AG09319 (cell line): ENCODE data around the gene HHLA2.

Source experiments
- DNase-seq: peaks from one replicate; pipeline ENCODE4 v3.0.0-alpha.2; 2010; ENCODE audit warnings: low read depth; ENCODE audit errors: extremely low read depth
- CTCF ChIP-seq: IDR thresholded peaks from 2 replicates; pipeline ENCODE4 v1.5.1; 2011; ENCODE audit warnings: low read depth, mild to moderate bottlenecking, inconsistent platforms, low read length, moderate library complexity

The HHLA2 gene

GRCh38 chr3:108345492-108346205 is 49.3 kb downstream of the HHLA2 start:
- no peak for DNase-seq
- no peak for TF ChIP-seq CTCF

GRCh38 chr3:108346301-108347227 is 50.2 kb downstream of the HHLA2 start:
- no peak for DNase-seq
- TF ChIP-seq CTCF: no peak

- no peak for DNase-seq
- TF ChIP-seq CTCF: no peak
These were observed 55.8 kb downstream of the HHLA2 start for GRCh38 chr3:108352176-108352575.

- TF ChIP-seq CTCF: no peak
- DNase-seq: no peak
These were observed 58.2 kb downstream of the HHLA2 start for GRCh38 chr3:108354562-108354961.

GRCh38 chr3:108357042-108357441 is 60.7 kb downstream of the HHLA2 start:
- DNase-seq: no peak
- TF ChIP-seq CTCF: no peak

- no peak for DNase-seq
- TF ChIP-seq CTCF: no peak
These were observed 62.7 kb downstream of the HHLA2 start for GRCh38 chr3:108359011-108359410.

GRCh38 chr3:108376026-108376425 is 79.7 kb downstream of the HHLA2 start:
- TF ChIP-seq CTCF: no peak
- DNase-seq: no peak
